GM12872 (cell line): Measurements from ENCODE around the gene XRN2.

Experiments
- CTCF ChIP-seq: IDR thresholded peaks from 3 replicates; pipeline ENCODE4 v1.5.1; 2011; ENCODE audit warnings: low read depth, mild to moderate bottlenecking, low read length, moderate library complexity; ENCODE audit not compliant: insufficient read depth

The XRN2 gene

GRCh38 chr20:21381619-21382018 is 78.5 kb downstream of the XRN2 start:
- TF ChIP-seq CTCF = no peak

DNA sequence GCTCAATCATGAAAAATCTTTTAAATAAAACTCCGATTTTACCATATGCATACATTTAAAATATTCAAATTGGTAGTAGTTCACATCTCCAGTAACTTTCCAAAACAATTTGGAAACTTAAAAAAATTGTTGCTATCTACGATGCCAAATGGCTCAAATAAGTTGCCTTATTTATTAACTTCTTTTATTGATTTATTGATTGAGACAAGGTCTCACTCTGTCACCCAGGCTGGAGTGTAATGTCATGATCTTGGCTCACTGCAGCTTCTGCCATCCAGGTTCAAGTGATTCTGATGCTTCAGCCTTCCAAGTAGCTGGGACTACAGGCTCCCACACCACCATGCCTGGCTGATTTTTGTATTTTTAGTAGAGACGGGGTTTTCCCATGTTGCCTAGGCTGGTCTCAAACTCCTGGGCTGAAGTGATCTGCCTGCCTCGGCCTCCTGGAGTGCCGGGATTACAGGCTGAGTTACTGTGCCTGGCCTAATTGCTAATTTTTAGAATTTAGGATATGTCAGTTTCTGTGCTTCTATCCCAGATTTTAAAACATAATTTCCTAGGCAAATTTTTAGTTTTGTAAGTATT is 81.3 kb downstream of the XRN2 start:
- no peak for TF ChIP-seq CTCF

- TF ChIP-seq CTCF = no peak
Measured at GRCh38 chr20:21386111-21386510, 83.0 kb downstream of the XRN2 start.

DNA sequence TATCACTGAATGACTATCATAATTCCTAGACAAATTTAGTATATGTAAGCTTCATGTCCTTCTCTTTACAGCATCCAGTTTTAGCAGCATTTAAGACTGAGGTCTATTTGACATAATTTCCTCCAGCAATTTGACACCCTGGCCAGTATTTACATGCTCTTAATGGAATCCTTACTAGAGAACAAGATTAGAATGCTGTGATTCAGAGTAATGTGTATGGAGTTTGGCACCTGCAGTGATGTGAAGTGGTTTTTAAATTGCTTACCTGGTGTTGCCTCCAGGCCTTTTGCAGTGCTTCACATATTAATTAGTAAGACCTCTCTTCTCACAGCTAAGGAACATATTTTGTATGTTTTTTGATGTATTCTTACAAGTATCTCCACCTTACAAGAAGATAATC is 84.4 kb downstream of the XRN2 start:
- no peak for TF ChIP-seq CTCF

DNA sequence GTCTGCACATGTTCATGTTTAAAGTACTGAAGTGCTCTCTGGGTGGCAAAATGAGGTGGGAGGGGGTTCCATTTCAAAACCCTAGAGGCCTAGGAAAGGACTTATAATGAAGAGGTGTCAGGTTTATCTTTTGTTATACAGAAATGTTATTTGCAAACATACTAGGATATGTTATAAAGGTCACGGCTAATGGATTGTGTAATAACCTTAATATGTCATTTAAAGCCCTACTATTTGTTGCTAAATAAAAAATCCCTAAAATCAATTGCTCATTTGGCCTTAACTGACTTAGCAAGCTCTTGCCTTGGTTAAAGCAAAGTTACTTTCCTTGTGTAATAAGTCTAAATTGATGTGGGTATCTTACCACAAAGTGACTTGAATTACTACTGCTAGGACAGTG is 85.4 kb downstream of the XRN2 start:
- no peak for TF ChIP-seq CTCF

GRCh38 chr20:21389368-21389767 is 86.2 kb downstream of the XRN2 start:
- TF ChIP-seq CTCF = no peak

DNA sequence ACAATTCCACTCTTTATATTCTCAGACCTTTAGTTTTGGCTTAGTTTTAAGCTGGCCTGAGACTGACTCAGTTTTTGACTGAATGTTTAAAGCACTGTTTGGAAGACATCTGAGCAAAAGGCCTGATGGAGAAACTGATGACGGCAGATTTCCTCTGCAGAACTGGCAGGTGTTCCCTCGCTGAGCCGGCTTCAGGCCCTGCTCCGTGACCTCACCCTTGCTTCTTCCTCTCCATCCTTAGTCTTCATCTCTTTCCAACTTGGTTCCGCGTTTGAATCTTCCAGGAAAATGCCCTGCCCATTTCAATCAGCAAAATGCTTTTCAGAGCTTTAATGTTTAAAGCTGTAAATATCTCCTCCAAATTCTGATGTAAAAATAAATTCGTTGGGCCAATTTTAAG is 87.6 kb downstream of the XRN2 start:
- no peak for TF ChIP-seq CTCF
